SK-N-SH (cell line): ENCODE results near the gene OR2M5.

ENCODE experiments used
- FOXJ3 ChIP-seq: sonication (generic); formaldehyde crosslinking; IDR thresholded peaks from 2 replicates; pipeline ENCODE4 v1.5.1; 2020; ENCODE audit warnings: mild to moderate bottlenecking, missing genetic modification reagents
- POLR2AphosphoS5 ChIP-seq: IDR thresholded peaks from 2 replicates; pipeline ENCODE4 v1.6.1; 2012; ENCODE audit warnings: low read depth, low read length
- RAD21 ChIP-seq: IDR thresholded peaks from 2 replicates; pipeline ENCODE4 v1.6.1; 2012; ENCODE audit warnings: mild to moderate bottlenecking, low read length
- REST ChIP-seq: IDR thresholded peaks from 2 replicates; pipeline ENCODE4 v1.6.1; 2012; ENCODE audit warnings: mild to moderate bottlenecking, low read depth, low read length, moderate library complexity
- SMC3 ChIP-seq: IDR thresholded peaks from 2 replicates; pipeline ENCODE4 v1.6.1; 2012; ENCODE audit warnings: low read depth, low read length, improper control_type of control experiment
- TCF12 ChIP-seq: IDR thresholded peaks from 2 replicates; pipeline ENCODE4 v1.4.0; 2012
- TEAD4 ChIP-seq: IDR thresholded peaks from 2 replicates; pipeline ENCODE4 v1.4.0; 2012; ENCODE audit warnings: mild to moderate bottlenecking, borderline replicate concordance; ENCODE audit not compliant: insufficient read depth
- TF ChIP-seq, protein P1 (sequence below): fragments of 200-600 bp; sonication (generic); IDR thresholded peaks from 2 replicates; pipeline ENCODE4 v1.6.1; 2017; ENCODE audit warnings: antibody characterized with exemption, mild to moderate bottlenecking, moderate library complexity

DNA sequence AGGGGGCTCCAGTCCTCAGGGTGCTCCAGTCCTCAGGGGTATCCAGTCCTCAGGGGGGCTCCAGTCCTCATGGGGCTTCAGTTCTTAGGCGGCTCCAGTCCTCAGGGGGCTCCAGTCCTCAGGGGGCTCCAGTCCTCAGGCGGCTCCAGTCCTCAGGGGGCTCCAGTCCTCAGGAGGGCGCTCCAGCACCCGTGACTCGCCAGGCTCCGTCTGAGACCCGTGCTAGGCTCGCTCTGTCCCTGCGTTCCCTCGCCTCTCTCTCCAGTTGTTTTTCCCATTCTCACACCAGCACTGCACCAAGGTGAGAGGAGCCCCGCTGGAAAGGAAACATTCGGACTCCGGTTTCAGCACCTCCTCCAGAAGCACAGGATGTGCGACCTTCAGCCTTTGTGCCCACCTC is 20.2 kb downstream of the OR2M5 start:
- no peak for TF ChIP-seq REST
- no peak for TF ChIP-seq FOXJ3
- TF ChIP-seq TCF12: no peak
- TF ChIP-seq, protein P1, sequence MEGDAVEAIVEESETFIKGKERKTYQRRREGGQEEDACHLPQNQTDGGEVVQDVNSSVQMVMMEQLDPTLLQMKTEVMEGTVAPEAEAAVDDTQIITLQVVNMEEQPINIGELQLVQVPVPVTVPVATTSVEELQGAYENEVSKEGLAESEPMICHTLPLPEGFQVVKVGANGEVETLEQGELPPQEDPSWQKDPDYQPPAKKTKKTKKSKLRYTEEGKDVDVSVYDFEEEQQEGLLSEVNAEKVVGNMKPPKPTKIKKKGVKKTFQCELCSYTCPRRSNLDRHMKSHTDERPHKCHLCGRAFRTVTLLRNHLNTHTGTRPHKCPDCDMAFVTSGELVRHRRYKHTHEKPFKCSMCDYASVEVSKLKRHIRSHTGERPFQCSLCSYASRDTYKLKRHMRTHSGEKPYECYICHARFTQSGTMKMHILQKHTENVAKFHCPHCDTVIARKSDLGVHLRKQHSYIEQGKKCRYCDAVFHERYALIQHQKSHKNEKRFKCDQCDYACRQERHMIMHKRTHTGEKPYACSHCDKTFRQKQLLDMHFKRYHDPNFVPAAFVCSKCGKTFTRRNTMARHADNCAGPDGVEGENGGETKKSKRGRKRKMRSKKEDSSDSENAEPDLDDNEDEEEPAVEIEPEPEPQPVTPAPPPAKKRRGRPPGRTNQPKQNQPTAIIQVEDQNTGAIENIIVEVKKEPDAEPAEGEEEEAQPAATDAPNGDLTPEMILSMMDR: no peak
- TF ChIP-seq POLR2AphosphoS5: no peak
- no peak for TF ChIP-seq RAD21
- TF ChIP-seq TEAD4: no peak
- TF ChIP-seq SMC3: no peak
